ENCODE measurements around the gene TMSB15C. TPM values are rescaled to one million over a fixed set of nuclear protein-coding genes. Genes with fewer than 3 reads are reported as not detected.

The TMSB15C gene
- total and polyA plus RNA-seq, 5 donors from 2014 or later = 0.16 to 3.8 (median 0.44) TPM

- ATAC-seq (ENCODE audit: low read depth in 2 of 2) = no peak
Observed at GRCh38 chrX:104039689-104040505, 36.1 kb downstream of the TMSB15C start, which contains the start of gene H2BW2. TSS of gene H2BW2 (plus strand) at chrX:104039956. CDS start at chrX:104039995, 39 bp downstream.

More at GRCh38 chrX:104039689-104040505, 36.1 kb downstream of the TMSB15C start, which contains the start of gene H2BW2:
- Mint-ChIP-seq H3K27me3 (no peaks in the 10 kb centered on the region), H3K9me3 (peaks cover 0 to 5% (median 0%) of the 10 kb centered on the region in 7 donors), H3K4me3 (no peak within 1 kb of the TSS), H3K27ac (no peak within 1 kb of the TSS), H3K36me3 (no peaks in the 10 kb centered on the region), H3K4me1 (no peaks in the 10 kb centered on the region)
- H3K27ac ChIP-seq (ENCODE audit: insufficient read depth, low read length, poor library complexity, severe bottlenecking) = no peak within 1 kb of the TSS
- H3K27me3 ChIP-seq (ENCODE audit: control insufficient read depth, insufficient read depth, low read length) = no peaks in the 10 kb centered on the region
- H3K9me3 ChIP-seq (ENCODE audit: control insufficient read depth in 2 of 2, low read length in 2 of 2) = no peaks in the 10 kb centered on the region
- H3K36me3 ChIP-seq (ENCODE audit: control insufficient read depth, insufficient read depth, low read length) = no peaks in the 10 kb centered on the region
- DNase-seq = no peak
- no peak within 1 kb of the TSS for H3K4me3 ChIP-seq (ENCODE audit: low read depth, low read length)
- no peaks in the 10 kb centered on the region for H3K4me1 ChIP-seq (ENCODE audit: control insufficient read depth, insufficient read depth, low read length, poor library complexity, severe bottlenecking)

Other genes with a start within 250 kb of the TMSB15C start
- gene RAB9B, start 244.0 kb downstream of the TMSB15C start, total RNA-seq = 0.22 TPM
- gene RAB9B, start 244.0 kb downstream of the TMSB15C start, polyA plus RNA-seq = under 1 TPM in 3 of 4 donors, not detected in 1; 0.05 to 0.17 (median 0.11) TPM
- 6.3 TPM for gene TMSB15B, start 113.6 kb downstream of the TMSB15C start, total RNA-seq
- gene TMSB15B, start 113.6 kb downstream of the TMSB15C start, polyA plus RNA-seq = 10 to 100 TPM; 11.7 to 14.7 (median 13.1) TPM
- not detected for gene H2BW1, start 62.5 kb downstream of the TMSB15C start, total RNA-seq
- not detected for gene H2BW1, start 62.5 kb downstream of the TMSB15C start, polyA plus RNA-seq
- not detected for gene H2BW2, start 36.3 kb downstream of the TMSB15C start, total RNA-seq
- gene H2BW2, start 36.3 kb downstream of the TMSB15C start, polyA plus RNA-seq = not detected
- gene ZCCHC18, start 36.3 kb upstream of the TMSB15C start, total RNA-seq = 4.3 TPM
- 1 to 10 TPM; 1.9 to 4.6 (median 4.2) TPM for gene ZCCHC18, start 36.3 kb upstream of the TMSB15C start, polyA plus RNA-seq
- gene SLC25A53, start 80.8 kb upstream of the TMSB15C start, total RNA-seq = 11.9 TPM
- 10 to 100 TPM in 1 of 4 donors, 1 to 10 TPM in 3; 6.6 to 11.8 (median 7.7) TPM for gene SLC25A53, start 80.8 kb upstream of the TMSB15C start, polyA plus RNA-seq
- gene FAM199X, start 90.2 kb upstream of the TMSB15C start, total RNA-seq = 16.1 TPM
- 1 to 10 TPM; 7.8 to 9.9 (median 8.5) TPM for gene FAM199X, start 90.2 kb upstream of the TMSB15C start, polyA plus RNA-seq
- not detected for gene ESX1, start 178.7 kb upstream of the TMSB15C start, total RNA-seq
- not detected for gene ESX1, start 178.7 kb upstream of the TMSB15C start, polyA plus RNA-seq